ENCODE measurements around the gene UMODL1.
A peak's percentile ranks its signal among the peaks of the same experiment; 100 is the strongest.

The UMODL1 gene

GRCh38 chr21:42043201-42043895, 27.8 kb upstream of the UMODL1 start:
- TF ChIP-seq CTCF (IDR thresholded peaks at IDR 0.05; ENCODE audit: low read length, missing control alignments), result no peak
- DNase-seq (ENCODE audit: low read depth), result no peak
- no peak overlapping the region for H3K4me3 ChIP-seq (replicated peaks; ENCODE audit: low read depth, low read length)

GRCh38 chr21:42043961-42044360, 27.2 kb upstream of the UMODL1 start:
- no peak overlapping the region for H3K4me3 ChIP-seq (replicated peaks; ENCODE audit: low read depth, low read length)
- no peak for DNase-seq (ENCODE audit: low read depth)
- no peak for TF ChIP-seq CTCF (IDR thresholded peaks at IDR 0.05; ENCODE audit: low read length, missing control alignments)

- DNase-seq (ENCODE audit: low read depth), result no peak
- TF ChIP-seq CTCF (IDR thresholded peaks at IDR 0.05; ENCODE audit: low read length, missing control alignments), result no peak
These were observed 26.1 kb upstream of the UMODL1 start for GRCh38 chr21:42044871-42045495.

GRCh38 chr21:42047821-42048613, 23.1 kb upstream of the UMODL1 start:
- peak; percentile 74 for DNase-seq (ENCODE audit: low read depth)
- no peak for TF ChIP-seq CTCF (IDR thresholded peaks at IDR 0.05; ENCODE audit: low read length, missing control alignments)
- H3K4me3 ChIP-seq (replicated peaks; ENCODE audit: low read depth, low read length), result no peak overlapping the region

More at GRCh38 chr21:42044871-42045495, 26.1 kb upstream of the UMODL1 start:
- H3K4me3 ChIP-seq (replicated peaks; ENCODE audit: low read depth, low read length), result no peak overlapping the region

GRCh38 chr21:42048870-42049577, 22.1 kb upstream of the UMODL1 start:
- TF ChIP-seq CTCF (IDR thresholded peaks at IDR 0.05; ENCODE audit: low read length, missing control alignments), result no peak
- H3K4me3 ChIP-seq (replicated peaks; ENCODE audit: low read depth, low read length), result no peak overlapping the region

GRCh38 chr21:42049578-42050430, 21.3 kb upstream of the UMODL1 start:
- TF ChIP-seq CTCF (IDR thresholded peaks at IDR 0.05; ENCODE audit: low read length, missing control alignments), result no peak
- DNase-seq (ENCODE audit: low read depth), result no peak
- no peak overlapping the region for H3K4me3 ChIP-seq (replicated peaks; ENCODE audit: low read depth, low read length)

More at GRCh38 chr21:42048870-42049577, 22.1 kb upstream of the UMODL1 start:
- no peak for DNase-seq (ENCODE audit: low read depth)

Measured in fibroblast of pulmonary artery (primary cell).